ENCODE results near the gene NXPH2. TPM values are rescaled to one million over a fixed set of nuclear protein-coding genes. Genes with fewer than 3 reads are reported as not detected.

NXPH2 gene
- total and polyA plus RNA-seq, 2 donors (not counting 3 experiments of a cell fraction or from before 2014, with no cell fraction given), result not detected

- Histone ChIP-seq H4K20me1 (replicated peaks; ENCODE audit: control insufficient read depth, extremely low read depth, insufficient read depth, low read length) (no peaks in the 10 kb centered on the region), H3K9me3 (replicated peaks; ENCODE audit: control insufficient read depth, insufficient read depth, low read length) (no peaks in the 10 kb centered on the region), H3K4me3 (replicated peaks in 1 of 3; ENCODE audit: insufficient read depth in 1 of 3, low read depth in 1 of 3, low read length in 3 of 3) (no peak overlapping the region), H3K79me2 (ENCODE audit: control insufficient read depth, insufficient read depth, low read length) (no peaks in the 10 kb centered on the region), H2AFZ (ENCODE audit: low read depth, low read length) (no peak overlapping the region), H3K9me1 (replicated peaks; ENCODE audit: control insufficient read depth, extremely low read depth, insufficient read depth, low read length) (no peaks in the 10 kb centered on the region), H3K9ac (replicated peaks; ENCODE audit: extremely low read depth, insufficient read depth, low read length) (no peak overlapping the region), H3K4me1 (ENCODE audit: control insufficient read depth, extremely low read depth, insufficient read depth, low read length) (no peaks in the 10 kb centered on the region), H3K4me2 (ENCODE audit: insufficient read depth, low read length) (no peak overlapping the region), H3K27me3 (ENCODE audit: control insufficient read depth in 2 of 2, insufficient read depth in 2 of 2, low read length in 2 of 2) (peaks cover 2% of the 10 kb centered on the region in 2 experiments), H3K27ac (ENCODE audit: insufficient read depth, low read depth, low read length) (no peak overlapping the region), H3K36me3 (ENCODE audit: control insufficient read depth in 2 of 2, extremely low read depth in 1 of 2, insufficient read depth in 2 of 2, low read length in 2 of 2) (no peaks in the 10 kb centered on the region)
- TF ChIP-seq FOS (IDR thresholded peaks at IDR 0.05; ENCODE audit: borderline replicate concordance, insufficient read depth, low read length), result no peak
- no peak for TF ChIP-seq POLR2AphosphoS5 (IDR thresholded peaks at IDR 0.05; ENCODE audit: insufficient read depth, low read depth, low read length)
- no peak for TF ChIP-seq GATA2 (IDR thresholded peaks at IDR 0.05; ENCODE audit: insufficient read depth, insufficient read length, low read depth, low read length)
- TF ChIP-seq EZH2 (IDR thresholded peaks at IDR 0.05; ENCODE audit: borderline replicate concordance, low read depth, low read length, severe bottlenecking), result no peak
- no peak for TF ChIP-seq MAX (IDR thresholded peaks at IDR 0.05; ENCODE audit: insufficient read depth, insufficient read length)
- TF ChIP-seq CTCF (IDR thresholded peaks at IDR 0.05; ENCODE audit: extremely low read depth in 1 of 2, insufficient read depth in 1 of 2, low read depth in 1 of 2, low read length in 2 of 2), result no peak
- no peak for TF ChIP-seq JUN (IDR thresholded peaks at IDR 0.05; ENCODE audit: borderline replicate concordance, insufficient read depth, insufficient read length, low read depth)
- TF ChIP-seq MYC (IDR thresholded peaks at IDR 0.05; ENCODE audit: low read depth, low read length), result no peak
- TF ChIP-seq POLR2A (IDR thresholded peaks at IDR 0.05; ENCODE audit: low read depth, low read length), result no peak
- intact Hi-C loops (cut with micrococcal nuclease), result no loop called here
- ChIA-PET POLR2A (no interaction called here), CTCF (no interaction called here)
- no peak for DNase-seq (ENCODE audit: low read depth, low spot score)
- no peak for FAIRE-seq
- dilution Hi-C loops (cut with MboI; ENCODE audit: extremely low pct_ligation_motif_present, low sequenced_read_pairs), result no loop called here
- BruUV-seq (replicated peaks), result no TSS peak
These were observed 148.0 kb downstream of the NXPH2 start for GRCh38 chr2:138632066-138632620.

Measured in endothelial cell of umbilical vein (primary cell).